ENCODE results near the gene PLXNB2. TPM values are rescaled to one million over a fixed set of nuclear protein-coding genes. Genes with fewer than 3 reads are reported as not detected.

The PLXNB2 gene
- total RNA-seq, 2 donors from 2014 or later = 169 to 218 TPM

DNA sequence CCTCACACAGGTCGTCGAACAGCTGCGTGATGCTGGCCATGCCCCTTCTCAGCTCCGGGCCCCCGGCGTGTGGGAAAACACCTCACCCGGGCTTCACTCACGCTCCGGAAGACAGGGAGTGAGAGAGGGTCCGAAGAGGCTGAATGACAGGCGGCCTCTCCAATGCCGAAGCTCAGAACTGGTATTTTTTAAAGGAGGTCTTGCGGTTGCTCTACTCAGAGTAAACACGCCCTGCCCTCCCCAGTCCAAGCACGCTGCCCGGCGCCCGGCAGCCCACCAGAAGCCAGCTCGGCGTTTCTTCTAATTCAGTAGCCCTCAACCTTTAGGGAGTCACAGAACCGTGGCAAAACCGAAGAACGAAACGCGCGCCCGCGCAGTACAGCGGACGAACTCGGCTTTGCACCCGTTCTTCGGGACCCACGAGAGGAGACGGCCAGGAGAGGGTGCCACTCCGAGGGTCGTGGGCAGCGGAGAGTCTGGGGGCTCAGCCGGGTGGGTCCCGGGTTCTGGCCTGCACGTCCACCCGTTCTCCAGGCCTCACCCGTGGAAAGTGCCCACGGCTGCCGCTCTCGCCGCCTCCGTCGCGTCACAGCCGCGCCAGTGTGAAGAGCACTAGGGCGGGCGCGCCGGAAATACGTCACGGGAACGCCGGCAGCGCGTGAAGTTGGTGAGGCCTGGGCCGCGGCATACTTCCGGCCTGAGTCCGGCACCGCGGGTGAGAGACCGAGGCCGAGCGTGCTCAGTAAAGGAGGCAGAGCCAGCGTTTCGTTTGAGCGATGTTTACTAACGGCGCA is 62.8 kb downstream of the PLXNB2 start, which contains the start of gene TUBGCP6:
TUBGCP6 (minus strand) TSS at position 604 of the 794 bp plus-strand sequence; CDS start at position 40, 564 bp downstream.
- ATAC-seq (ENCODE audit: insufficient number of reproducible peaks, low FRiP score, low read depth) (peak; percentile 90), DNase-seq (ENCODE audit: low spot score) (peak; percentile 83)
- Histone ChIP-seq H3K27me3 (replicated peaks; ENCODE audit: insufficient read depth) (no peaks in the 10 kb centered on the region), H3K4me1 (ENCODE audit: control insufficient read depth in 1 of 2, low read depth in 2 of 2) (peaks cover 32 to 54% of the 10 kb centered on the region in 2 donors), H3K27ac (peak within 1 kb of the TSS; percentile 86 to 90), H3K36me3 (peaks cover 5% of the 10 kb centered on the region), H3K4me3 (peak within 1 kb of the TSS; percentile 89), H3K9me3 (no peaks in the 10 kb centered on the region)
- TF ChIP-seq, protein P1, sequence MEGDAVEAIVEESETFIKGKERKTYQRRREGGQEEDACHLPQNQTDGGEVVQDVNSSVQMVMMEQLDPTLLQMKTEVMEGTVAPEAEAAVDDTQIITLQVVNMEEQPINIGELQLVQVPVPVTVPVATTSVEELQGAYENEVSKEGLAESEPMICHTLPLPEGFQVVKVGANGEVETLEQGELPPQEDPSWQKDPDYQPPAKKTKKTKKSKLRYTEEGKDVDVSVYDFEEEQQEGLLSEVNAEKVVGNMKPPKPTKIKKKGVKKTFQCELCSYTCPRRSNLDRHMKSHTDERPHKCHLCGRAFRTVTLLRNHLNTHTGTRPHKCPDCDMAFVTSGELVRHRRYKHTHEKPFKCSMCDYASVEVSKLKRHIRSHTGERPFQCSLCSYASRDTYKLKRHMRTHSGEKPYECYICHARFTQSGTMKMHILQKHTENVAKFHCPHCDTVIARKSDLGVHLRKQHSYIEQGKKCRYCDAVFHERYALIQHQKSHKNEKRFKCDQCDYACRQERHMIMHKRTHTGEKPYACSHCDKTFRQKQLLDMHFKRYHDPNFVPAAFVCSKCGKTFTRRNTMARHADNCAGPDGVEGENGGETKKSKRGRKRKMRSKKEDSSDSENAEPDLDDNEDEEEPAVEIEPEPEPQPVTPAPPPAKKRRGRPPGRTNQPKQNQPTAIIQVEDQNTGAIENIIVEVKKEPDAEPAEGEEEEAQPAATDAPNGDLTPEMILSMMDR (IDR thresholded peaks at IDR 0.05) = peak; percentile 47

DNA sequence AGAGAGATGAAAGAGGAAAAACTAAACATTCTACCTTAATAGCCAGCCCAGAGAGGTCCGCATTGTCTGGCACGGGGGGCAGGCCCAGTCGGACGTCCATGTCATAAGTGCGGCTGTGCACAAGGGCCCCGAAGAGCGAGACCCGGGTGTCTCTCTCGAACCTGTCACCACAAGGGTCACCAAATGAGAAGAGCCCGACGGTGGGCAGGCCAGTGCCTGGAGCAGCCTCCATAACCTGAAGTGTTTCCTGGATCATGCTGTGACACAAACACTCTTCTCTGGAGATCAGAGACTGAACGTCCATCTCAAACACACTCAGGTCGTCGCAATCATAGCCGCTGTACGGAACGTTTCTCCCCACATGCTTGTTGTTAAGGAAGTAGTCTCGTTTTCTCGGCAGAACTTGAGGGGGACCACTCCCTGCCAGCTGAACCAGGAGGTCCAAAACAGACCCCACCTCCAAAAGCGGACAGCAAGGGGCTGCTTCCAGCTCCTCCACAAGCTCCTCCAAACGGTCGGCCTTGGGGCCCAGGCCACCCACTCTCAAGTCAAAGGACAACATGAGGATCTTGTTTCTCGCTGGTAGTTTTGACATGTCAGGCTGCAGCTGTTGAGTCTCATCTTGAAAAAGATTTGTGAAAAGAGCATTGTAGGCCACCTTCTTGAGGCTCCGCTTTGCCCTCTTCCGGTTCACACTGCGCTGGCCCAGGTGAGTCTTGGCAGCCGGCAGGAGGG is 63.6 kb downstream of the PLXNB2 start:
- peak overlapping the region; percentile 89 for H3K4me3 ChIP-seq
- ATAC-seq (ENCODE audit: insufficient number of reproducible peaks, low FRiP score, low read depth) = no peak
- no peaks in the 10 kb centered on the region for H3K9me3 ChIP-seq
- H3K27me3 ChIP-seq (replicated peaks; ENCODE audit: insufficient read depth) = no peaks in the 10 kb centered on the region
- H3K4me1 ChIP-seq (ENCODE audit: control insufficient read depth in 1 of 2, low read depth in 2 of 2) = peaks cover 29 to 50% of the 10 kb centered on the region in 2 donors
- TF ChIP-seq, protein P1 (IDR thresholded peaks at IDR 0.05) = no peak
- peak overlapping the region; percentile 86 to 90 for H3K27ac ChIP-seq
- peaks cover 10% of the 10 kb centered on the region for H3K36me3 ChIP-seq
- no peak for DNase-seq (ENCODE audit: low spot score)

DNA sequence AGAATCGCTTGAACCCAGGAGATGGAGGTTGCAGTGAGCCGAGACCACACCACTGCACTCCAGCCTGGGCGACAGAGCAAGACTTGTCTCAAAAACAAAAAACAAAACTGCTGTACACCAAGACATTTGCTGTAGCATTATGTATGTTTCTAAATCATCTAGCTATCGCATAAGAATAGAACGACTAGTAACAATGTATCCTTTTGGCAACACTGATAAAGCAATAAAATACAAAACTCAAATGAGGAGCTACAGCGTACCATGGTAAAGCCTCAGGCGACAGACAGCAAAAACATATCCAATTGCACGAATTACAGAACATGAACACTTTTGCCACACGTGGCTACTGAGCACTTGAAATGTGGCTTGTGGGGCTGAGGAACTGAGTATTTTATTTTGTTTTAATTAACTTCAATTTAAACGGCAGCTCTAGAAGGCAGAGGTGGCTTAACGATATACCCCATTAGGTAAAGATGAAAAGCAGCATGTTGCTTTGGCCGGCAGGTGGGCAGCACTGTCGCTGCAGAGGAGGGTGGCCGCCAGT is 65.0 kb downstream of the PLXNB2 start:
- no peak for DNase-seq (ENCODE audit: low spot score)
- no peak overlapping the region for H3K27ac ChIP-seq

DNA sequence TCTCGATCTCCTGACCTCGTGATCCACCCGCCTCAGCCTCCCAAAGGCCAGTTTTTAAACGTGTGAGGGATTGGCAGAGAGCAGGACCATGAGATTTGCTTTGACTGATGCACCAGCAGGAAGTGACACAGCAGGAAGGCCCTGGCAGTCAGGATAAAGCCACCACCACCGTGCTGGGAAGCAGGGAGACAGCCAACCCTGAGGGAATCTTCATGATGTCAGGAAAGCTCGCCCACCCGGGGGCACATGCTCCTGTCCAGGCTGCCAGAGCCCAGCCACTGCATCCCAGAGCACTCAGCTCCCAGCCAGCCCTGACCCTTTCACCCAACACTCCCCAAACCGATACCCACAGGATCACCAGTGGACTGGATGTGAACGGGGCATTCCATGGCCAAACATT is 68.7 kb downstream of the PLXNB2 start:
- Histone ChIP-seq H3K27me3 (replicated peaks; ENCODE audit: insufficient read depth) (no peaks in the 10 kb centered on the region), H3K27ac (no peak overlapping the region), H3K36me3 (peaks cover 25% of the 10 kb centered on the region), H3K4me1 (ENCODE audit: control insufficient read depth in 1 of 2, low read depth in 2 of 2) (peaks cover 21 to 27% of the 10 kb centered on the region in 2 donors), H3K9me3 (no peaks in the 10 kb centered on the region), H3K4me3 (no peak overlapping the region)
- ATAC-seq (ENCODE audit: insufficient number of reproducible peaks, low FRiP score, low read depth) = no peak
- TF ChIP-seq, protein P1 (IDR thresholded peaks at IDR 0.05) = no peak
- DNase-seq (ENCODE audit: low spot score) = no peak

More for the DNA sequence above, 65.0 kb downstream of the PLXNB2 start:
- no peak for ATAC-seq (ENCODE audit: insufficient number of reproducible peaks, low FRiP score, low read depth)
- TF ChIP-seq, protein P1 (IDR thresholded peaks at IDR 0.05) = no peak
- Histone ChIP-seq H3K4me1 (ENCODE audit: control insufficient read depth in 1 of 2, low read depth in 2 of 2) (peaks cover 29 to 44% of the 10 kb centered on the region in 2 donors), H3K9me3 (no peaks in the 10 kb centered on the region), H3K4me3 (peak overlapping the region; percentile 89), H3K36me3 (peaks cover 17% of the 10 kb centered on the region), H3K27me3 (replicated peaks; ENCODE audit: insufficient read depth) (no peaks in the 10 kb centered on the region)
